Subcutaneous abdominal adipose tissue (tissue), 5 donors: Measurements from ENCODE around the gene TMEM114.

ENCODE experiments used
- H3K27ac ChIP-seq: one replicate; pipeline ENCODE4 v1.7.0; 2013; ENCODE audit warnings: low read depth, mild to moderate bottlenecking, inconsistent platforms, low read length, moderate library complexity
- H3K27me3 ChIP-seq, 5 donors: one replicate each; pipeline ENCODE4 v1.7.0; 2013; ENCODE audit warnings: low read length in 5 of 5, inconsistent platforms in 1 of 5; ENCODE audit not compliant: control insufficient read depth in 5 of 5, insufficient read depth in 4 of 5
- H3K36me3 ChIP-seq, 5 donors: one replicate each; pipeline ENCODE4 v1.7.0; 2013; ENCODE audit warnings: low read length in 5 of 5; ENCODE audit not compliant: control insufficient read depth in 5 of 5, insufficient read depth in 5 of 5
- H3K4me1 ChIP-seq, 5 donors: one replicate each; pipeline ENCODE4 v1.7.0; 2013; ENCODE audit warnings: low read length in 5 of 5, mild to moderate bottlenecking in 3 of 5, moderate library complexity in 1 of 5; ENCODE audit not compliant: control insufficient read depth in 5 of 5, insufficient read depth in 5 of 5
- H3K4me3 ChIP-seq, 5 donors: one replicate each; pipeline ENCODE4 v1.7.0; 2013; ENCODE audit warnings: low read length in 5 of 5, low read depth in 1 of 5
- H3K9ac ChIP-seq, 5 donors: one replicate each; pipeline ENCODE4 v1.7.0; 2013; ENCODE audit warnings: low read length in 5 of 5, mild to moderate bottlenecking in 4 of 5, moderate library complexity in 3 of 5
- H3K9me3 ChIP-seq, 5 donors: one replicate each; pipeline ENCODE4 v1.7.0; 2013; ENCODE audit warnings: low read length in 5 of 5; ENCODE audit not compliant: control insufficient read depth in 5 of 5
- donor health status: healthy.
- donor health status: healthy.
- donor health status: healthy.
- donor health status: healthy.
- donor health status: healthy.

TMEM114 gene

GRCh38 chr16:8589057-8589899 is 1.0 kb downstream of the TMEM114 start:
- Histone ChIP-seq H3K9me3 (peaks cover 0 to 6% (median 0%) of the 10 kb centered on the region in 5 donors), H3K4me3 (peak overlapping the region in 1 of 5 donors; percentile 28), H3K27me3 (peaks cover 19 to 44% (median 43%) of the 10 kb centered on the region in 5 donors), H3K9ac (no peak overlapping the region), H3K36me3 (no peaks in the 10 kb centered on the region), H3K4me1 (peaks cover 0 to 13% (median 2%) of the 10 kb centered on the region in 5 donors), H3K27ac (no peak overlapping the region)

GRCh38 chr16:8588682-8589056 is 1.6 kb downstream of the TMEM114 start:
- Histone ChIP-seq H3K36me3 (no peaks in the 10 kb centered on the region), H3K27me3 (peaks cover 19 to 44% (median 43%) of the 10 kb centered on the region in 5 donors), H3K4me1 (peaks cover 0 to 13% (median 2%) of the 10 kb centered on the region in 5 donors), H3K9me3 (peaks cover 0 to 6% (median 0%) of the 10 kb centered on the region in 5 donors), H3K9ac (no peak overlapping the region), H3K4me3 (no peak overlapping the region), H3K27ac (no peak overlapping the region)

- Histone ChIP-seq H3K36me3 (no peaks in the 10 kb centered on the region), H3K9me3 (peaks cover 0 to 5% (median 0%) of the 10 kb centered on the region in 5 donors), H3K27me3 (peaks cover 19 to 43% (median 37%) of the 10 kb centered on the region in 5 donors), H3K27ac (no peak overlapping the region), H3K9ac (no peak overlapping the region), H3K4me3 (no peak overlapping the region), H3K4me1 (peaks cover 0 to 21% (median 2%) of the 10 kb centered on the region in 5 donors)
Observed at GRCh38 chr16:8587065-8587464, 3.2 kb downstream of the TMEM114 start.

- no peak overlapping the region for H3K27ac ChIP-seq
Observed at GRCh38 chr16:8585857-8586256, 4.5 kb downstream of the TMEM114 start.

GRCh38 chr16:8585041-8585440 is 5.3 kb downstream of the TMEM114 start:
- Histone ChIP-seq H3K9ac (no peak overlapping the region), H3K9me3 (no peaks in the 10 kb centered on the region), H3K27me3 (peaks cover 14 to 27% (median 21%) of the 10 kb centered on the region in 5 donors), H3K36me3 (no peaks in the 10 kb centered on the region), H3K4me1 (peaks cover 0 to 23% (median 2%) of the 10 kb centered on the region in 5 donors), H3K27ac (no peak overlapping the region), H3K4me3 (no peak overlapping the region)

More at GRCh38 chr16:8585857-8586256, 4.5 kb downstream of the TMEM114 start:
- Histone ChIP-seq H3K4me3 (no peak overlapping the region), H3K27me3 (peaks cover 19 to 35% (median 29%) of the 10 kb centered on the region in 5 donors), H3K9me3 (no peaks in the 10 kb centered on the region), H3K9ac (no peak overlapping the region), H3K4me1 (peaks cover 0 to 26% (median 2%) of the 10 kb centered on the region in 5 donors), H3K36me3 (no peaks in the 10 kb centered on the region)

GRCh38 chr16:8583732-8584131 is 6.6 kb downstream of the TMEM114 start:
- H3K27me3 ChIP-seq: peaks cover 1 to 15% (median 9%) of the 10 kb centered on the region in 5 donors
- H3K27ac ChIP-seq: no peak overlapping the region

GRCh38 chr16:8583199-8583598 is 7.1 kb downstream of the TMEM114 start:
- H3K27ac ChIP-seq: no peak overlapping the region
- H3K9me3 ChIP-seq: no peaks in the 10 kb centered on the region

More at GRCh38 chr16:8583732-8584131, 6.6 kb downstream of the TMEM114 start:
- Histone ChIP-seq H3K4me3 (no peak overlapping the region), H3K9ac (no peak overlapping the region), H3K36me3 (no peaks in the 10 kb centered on the region), H3K9me3 (no peaks in the 10 kb centered on the region), H3K4me1 (peaks cover 0 to 14% (median 0%) of the 10 kb centered on the region in 5 donors)

GRCh38 chr16:8581831-8582580 is 8.3 kb downstream of the TMEM114 start:
- H3K9ac ChIP-seq: no peak overlapping the region
- H3K27ac ChIP-seq: no peak overlapping the region
- no peaks in the 10 kb centered on the region for H3K9me3 ChIP-seq
- H3K4me3 ChIP-seq: no peak overlapping the region
- H3K4me1 ChIP-seq: peaks cover 0 to 14% (median 0%) of the 10 kb centered on the region in 5 donors
- H3K36me3 ChIP-seq: no peaks in the 10 kb centered on the region
- peaks cover 0 to 5% (median 0%) of the 10 kb centered on the region in 5 donors for H3K27me3 ChIP-seq

More at GRCh38 chr16:8583199-8583598, 7.1 kb downstream of the TMEM114 start:
- H3K4me3 ChIP-seq: no peak overlapping the region
- H3K9ac ChIP-seq: no peak overlapping the region
- H3K4me1 ChIP-seq: peaks cover 0 to 14% (median 0%) of the 10 kb centered on the region in 5 donors
- H3K36me3 ChIP-seq: no peaks in the 10 kb centered on the region
- peaks cover 0 to 10% (median 3%) of the 10 kb centered on the region in 5 donors for H3K27me3 ChIP-seq

GRCh38 chr16:8579559-8579958 is 10.8 kb downstream of the TMEM114 start:
- Histone ChIP-seq H3K36me3 (no peaks in the 10 kb centered on the region), H3K4me3 (no peak overlapping the region), H3K27ac (no peak overlapping the region), H3K27me3 (peaks cover 5 to 16% (median 6%) of the 10 kb centered on the region in 5 donors), H3K9ac (no peak overlapping the region), H3K4me1 (peaks cover 0 to 14% (median 0%) of the 10 kb centered on the region in 5 donors), H3K9me3 (no peaks in the 10 kb centered on the region)
